Astrocyte (in vitro differentiated cells and primary cell): ENCODE data around the gene ABCA6.
"Not testable (repeated sequence)": the region's sequence is repeated elsewhere in the genome, so short reads cannot be mapped to it uniquely, and the experiment has no call there.

Experiments
- CTCF ChIP-seq: IDR thresholded peaks from 2 replicates; pipeline ENCODE4 v1.5.1; 2011; ENCODE audit warnings: low read depth, mild to moderate bottlenecking, inconsistent platforms, low read length, moderate library complexity; ENCODE audit not compliant: insufficient read depth
- EZH2 ChIP-seq: IDR thresholded peaks from 2 replicates; pipeline ENCODE4 v1.6.1; 2012; ENCODE audit warnings: mild to moderate bottlenecking, low read length, inconsistent platforms; ENCODE audit not compliant: insufficient read depth

GRCh38 chr17:69071233-69071586, 70.5 kb downstream of the ABCA6 start:
- not testable (repeated sequence) for TF ChIP-seq CTCF, EZH2
